IMR-90 (cell line): ENCODE measurements around the gene PREP. TPM values are rescaled to one million over a fixed set of nuclear protein-coding genes. Genes with fewer than 3 reads are reported as not detected.

Experiments
- ATAC-seq: fragments of 200-7000 bp; cut with Tn5 transposase; 2 replicates; pipeline ENCODE4 v1.9.1; 2020; ENCODE audit warnings: low read depth, mild to moderate bottlenecking, moderate library complexity
- BruUV-seq: library from RNA; stranded (reverse); fragments of 400-500 nt; replicated peaks from 2 replicates; lab custom pipeline; 2021; lab: Mats Ljungman, UMichigan
- CTCF ChIA-PET: fragments of 300-600 bp; formaldehyde crosslinking; extraction: SDS; loops from one replicate; lab custom pipeline; 2021; ENCODE audit warnings: antibody characterized with exemption; lab: Yijun Ruan, JAX
- POLR2A ChIA-PET: fragments of 300-600 bp; sonication (Branson Sonifier 250); formaldehyde crosslinking; loops from one replicate; lab custom pipeline; 2022; ENCODE audit warnings: antibody characterized with exemption; ENCODE audit not compliant: unreplicated experiment; lab: Charles Lee
- DNase-seq: peaks from one replicate; pipeline ENCODE4 v3.0.0; 2013
- H2AFZ ChIP-seq: replicated peaks from 2 replicates; pipeline ENCODE3; 2013; ENCODE audit warnings: low read length, mild to moderate bottlenecking; ENCODE audit not compliant: poor library complexity
- H2AK5ac ChIP-seq: 2 replicates; pipeline ENCODE4 v1.6.1; 2013; ENCODE audit warnings: low read depth, low read length, inconsistent platforms
- H2AK9ac ChIP-seq: replicated peaks from 2 replicates; pipeline ENCODE3; 2013; ENCODE audit warnings: mild to moderate bottlenecking, low read depth, low read length, moderate library complexity; ENCODE audit not compliant: poor library complexity
- H2BK120ac ChIP-seq: 2 replicates; pipeline ENCODE4 v1.6.1; 2013; ENCODE audit warnings: low read depth, low read length, inconsistent platforms
- H2BK15ac ChIP-seq: 3 replicates; pipeline ENCODE4 v1.6.1; 2013; ENCODE audit warnings: low read depth, low read length, inconsistent platforms
- H2BK20ac ChIP-seq: 2 replicates; pipeline ENCODE4 v1.6.1; 2013; ENCODE audit warnings: low read depth, mild to moderate bottlenecking, inconsistent platforms, low read length, moderate library complexity
- H2BK5ac ChIP-seq: 2 replicates; pipeline ENCODE4 v1.6.1; 2013; ENCODE audit warnings: mild to moderate bottlenecking, low read depth, low read length, inconsistent platforms; ENCODE audit not compliant: poor library complexity, severe bottlenecking
- H3K14ac ChIP-seq: replicated peaks from 2 replicates; pipeline ENCODE4 v1.6.1; 2013; ENCODE audit warnings: low read depth, low read length, inconsistent platforms
- H3K18ac ChIP-seq: 2 replicates; pipeline ENCODE4 v1.6.1; 2013; ENCODE audit warnings: low read depth, low read length, control low read depth
- H3K23ac ChIP-seq: 2 replicates; pipeline ENCODE4 v1.6.1; 2013; ENCODE audit warnings: low read depth, low read length, inconsistent platforms
- H3K27ac ChIP-seq: 2 replicates; pipeline ENCODE4 v1.5.1; 2013; ENCODE audit warnings: mild to moderate bottlenecking, control low read depth, low read length; ENCODE audit not compliant: insufficient read depth
- H3K27me3 ChIP-seq: 2 replicates; pipeline ENCODE4 v1.6.1; 2013; ENCODE audit warnings: low read length; ENCODE audit not compliant: control insufficient read depth, insufficient read depth
- H3K36me3 ChIP-seq: 2 replicates; pipeline ENCODE4 v1.6.1; 2013; ENCODE audit warnings: low read length, mixed read lengths; ENCODE audit not compliant: control insufficient read depth, insufficient read depth
- H3K4ac ChIP-seq: 2 replicates; pipeline ENCODE4 v1.6.1; 2013; ENCODE audit warnings: low read depth, low read length, inconsistent platforms
- H3K4me1 ChIP-seq: 2 replicates; pipeline ENCODE4 v1.6.1; 2013; ENCODE audit warnings: low read length, mixed read lengths; ENCODE audit not compliant: control insufficient read depth, insufficient read depth
- H3K4me2 ChIP-seq: 2 replicates; pipeline ENCODE4 v1.6.1; 2013; ENCODE audit warnings: low read depth, mild to moderate bottlenecking, control low read depth, low read length, moderate library complexity
- H3K4me3 ChIP-seq: 2 replicates; pipeline ENCODE4 v1.5.1; 2013; ENCODE audit warnings: low read depth, mild to moderate bottlenecking, control low read depth, low read length, moderate library complexity; ENCODE audit not compliant: insufficient read depth
- H3K56ac ChIP-seq: 2 replicates; pipeline ENCODE4 v1.6.1; 2013; ENCODE audit warnings: low read length, inconsistent platforms; ENCODE audit not compliant: insufficient read depth; ENCODE audit errors: extremely low read depth
- H3K79me1 ChIP-seq, 2 experiments: 2 replicates each; pipeline ENCODE4 v1.6.1; 2013; ENCODE audit warnings: low read length in 2 of 2, inconsistent platforms in 1 of 2, low read depth in 1 of 2
- H3K9ac ChIP-seq: 2 replicates; pipeline ENCODE4 v1.6.1; 2013; ENCODE audit warnings: low read depth, low read length, control low read depth
- H3K9me1 ChIP-seq: 2 replicates; pipeline ENCODE4 v1.6.1; 2013; ENCODE audit warnings: low read length, inconsistent platforms; ENCODE audit not compliant: insufficient read depth
- H3K9me3 ChIP-seq: 2 replicates; pipeline ENCODE4 v1.6.1; 2013; ENCODE audit warnings: low read length; ENCODE audit not compliant: control insufficient read depth, insufficient read depth
- H4K20me1 ChIP-seq: 2 replicates; pipeline ENCODE4 v1.6.1; 2013; ENCODE audit warnings: low read length, inconsistent platforms; ENCODE audit not compliant: insufficient read depth
- H4K5ac ChIP-seq: 2 replicates; pipeline ENCODE4 v1.6.1; 2013; ENCODE audit warnings: mild to moderate bottlenecking, low read depth, low read length, control low read depth
- H4K8ac ChIP-seq, 2 experiments: 2 replicates each; pipeline ENCODE4 v1.6.1; 2013; ENCODE audit warnings: low read depth in 2 of 2, low read length in 2 of 2, control low read depth in 1 of 2, inconsistent platforms in 1 of 2
- H4K91ac ChIP-seq: 2 replicates; pipeline ENCODE4 v1.6.1; 2013; ENCODE audit warnings: low read depth, low read length, inconsistent platforms; ENCODE audit not compliant: insufficient read depth
- BHLHE40 ChIP-seq: fragments of 150-350 bp; IDR thresholded peaks from 2 replicates; pipeline ENCODE4 v1.6.1; 2016; ENCODE audit warnings: mild to moderate bottlenecking, low read depth, low read length
- CEBPB ChIP-seq: IDR thresholded peaks from 2 replicates; pipeline ENCODE4 v1.6.1; 2012; ENCODE audit warnings: low read depth, low read length, improper control_type of control experiment
- CTCF ChIP-seq: conservative IDR thresholded peaks from 2 replicates; pipeline ENCODE4 v1.5.1; 2012; ENCODE audit warnings: mild to moderate bottlenecking, low read depth, low read length, improper control_type of control experiment
- WGBS, 2 experiments: methylation state at CpG; one replicate each; pipeline versions ENCODE4 v1.1.5 to v1.1.7; 2013; ENCODE audit warnings: missing lambda C conversion rate in 2 of 2; ENCODE audit not compliant: insufficient read length in 1 of 2; ENCODE audit errors: extremely low coverage in 2 of 2; 5-methylcytosine and 5-hydroxymethylcytosine counted together
- dilution Hi-C: fragments of 300-500 bp; cut with HindIII; formaldehyde crosslinking; loops from one replicate; pipeline ENCODE4 v1.14.3; 2018; ENCODE audit warnings: low sequenced_read_pairs; ENCODE audit not compliant: unreplicated experiment
- in situ Hi-C: fragments of 300-500 bp; cut with MboI; formaldehyde crosslinking; loops from 3 replicates; pipeline ENCODE4 v1.14.3; 2019; ENCODE audit warnings: low sequenced_read_pairs, inconsistent platforms, mixed read lengths
- intact Hi-C: fragments of 100-400 bp; cut with micrococcal nuclease; formaldehyde crosslinking; loops from 2 replicates; pipeline ENCODE4 v1.10.0; 2022
- polyA plus RNA-seq, 3 experiments: library from polyadenylated mRNA; depleted of rRNA; stranded (reverse); fragments of >200 nt; gene quantifications; 2 replicates each; pipeline ENCODE4 v1.2.3, GENCODE V29; 2012; ENCODE audit warnings: low replicate concordance in 1 of 3
- total RNA-seq: library from RNA; depleted of rRNA; stranded (reverse); fragments of >200 nt; gene quantifications from 2 replicates; pipeline ENCODE4 v1.2.3, GENCODE V29; 2012

The PREP gene
- total and polyA plus RNA-seq, 2 of the 4 experiments (the other 2 are of a cell fraction): 21.0 to 25.7 TPM

DNA sequence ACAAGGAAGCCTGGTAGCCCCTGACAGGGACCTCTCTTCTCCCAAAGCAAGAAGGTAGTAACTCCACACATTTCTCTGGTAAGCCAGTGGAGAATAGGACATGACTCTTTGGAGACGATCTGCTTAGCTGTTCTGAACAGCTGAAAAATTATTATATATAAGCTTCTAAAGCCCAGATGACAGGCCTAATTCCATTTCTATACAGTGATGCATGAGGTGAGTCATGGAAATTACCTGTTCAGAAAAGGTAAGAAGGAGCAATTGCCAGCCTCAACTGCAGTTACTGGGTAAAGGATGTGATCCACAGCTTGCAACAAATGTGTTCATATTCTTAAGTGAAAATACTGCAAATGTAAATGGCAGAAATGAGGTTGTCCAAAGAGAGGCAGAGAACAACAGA lies 54.0 kb downstream of the PREP start:
- no peak overlapping the region for H2BK20ac ChIP-seq
- H2AK5ac ChIP-seq: no peak overlapping the region
- H3K9me1 ChIP-seq: peaks cover 4% of the 10 kb centered on the region
- peaks cover 3% of the 10 kb centered on the region; the same call in 1 of the 2 replicates for H4K20me1 ChIP-seq
- H3K27ac ChIP-seq: no peak overlapping the region
- H4K5ac ChIP-seq: no peak overlapping the region
- no peak overlapping the region for H3K18ac ChIP-seq
- H2BK15ac ChIP-seq: no peak overlapping the region
- H3K27me3 ChIP-seq: no peaks in the 10 kb centered on the region
- TF ChIP-seq BHLHE40 (no peak), CTCF (no peak), CEBPB (no peak)
- CTCF ChIA-PET: interaction anchor here (0.6 kb wide), 1 partner anchor 171 kb away, joined by 3 read pairs; no protein-coding TSS in a partner anchor
- H2AK9ac ChIP-seq: no peak overlapping the region
- intact Hi-C loops (no loop called here), dilution Hi-C loops (no loop called here), in situ Hi-C loops (no loop called here)
- H3K4me3 ChIP-seq: no peak overlapping the region
- ATAC-seq (no peak), DNase-seq (no peak)
- no peak overlapping the region for H3K23ac ChIP-seq
- POLR2A ChIA-PET: no interaction called here
- peaks cover 3% of the 10 kb centered on the region in 2 experiments; a peak in 2 of 4 replicates for H3K79me1 ChIP-seq
- BruUV-seq: no TSS peak
- no peak overlapping the region for H4K8ac ChIP-seq
- H2BK5ac ChIP-seq: no peak overlapping the region
- no peak overlapping the region for H3K56ac ChIP-seq
- no peak overlapping the region for H3K14ac ChIP-seq
- H2BK120ac ChIP-seq: no peak overlapping the region
- H3K4ac ChIP-seq: no peak overlapping the region
- no peak overlapping the region for H3K4me2 ChIP-seq
- H3K4me1 ChIP-seq: peaks cover 4% of the 10 kb centered on the region; the same call in 1 of the 2 replicates
- no peak overlapping the region for H2AFZ ChIP-seq
- WGBS, 2 experiments: no CpG with 5 or more reads among the region's 1 CpG
- H4K91ac ChIP-seq: no peak overlapping the region
- H3K36me3 ChIP-seq: peaks cover 11% of the 10 kb centered on the region
- no peaks in the 10 kb centered on the region for H3K9me3 ChIP-seq
- H3K9ac ChIP-seq: no peak overlapping the region
